Neural cell (in vitro differentiated cells): ENCODE results near the gene TGFBR3. TPM values are rescaled to one million over a fixed set of nuclear protein-coding genes. Genes with fewer than 3 reads are reported as not detected.

Experiments used
- H2AFZ ChIP-seq: fragments of 200-600, 300-800 bp; sonication (generic), shearing (Covaris generic); 2 replicates; pipeline ENCODE4 v1.6.0; 2014; ENCODE audit warnings: low read depth, mild to moderate bottlenecking, antibody characterized with exemption, low read length, moderate library complexity
- H3F3A ChIP-seq: fragments of 200-600 bp; shearing (Covaris generic); 2 replicates; pipeline ENCODE4 v1.6.1; 2016; ENCODE audit warnings: mild to moderate bottlenecking, moderate library complexity, mixed read lengths, antibody characterized with exemption, low read length; ENCODE audit not compliant: insufficient read depth, poor library complexity, severe bottlenecking
- H3K27ac ChIP-seq: fragments of 200-600, 300-800 bp; sonication (generic), shearing (Covaris generic); 2 replicates; pipeline ENCODE4 v1.5.1; 2014; ENCODE audit warnings: mild to moderate bottlenecking, low read length, moderate library complexity
- H3K27me3 ChIP-seq: fragments of 300-800, 200-600 bp; sonication (generic), shearing (Covaris generic); 2 replicates; pipeline ENCODE4 v1.6.0; 2014; ENCODE audit warnings: mild to moderate bottlenecking, low read depth, low read length, moderate library complexity; ENCODE audit not compliant: insufficient read depth
- H3K36me3 ChIP-seq: fragments of 300-800, 200-600 bp; sonication (generic), shearing (Covaris generic); 2 replicates; pipeline ENCODE4 v1.5.1; 2014; ENCODE audit warnings: mild to moderate bottlenecking, antibody characterized with exemption, low read length, moderate library complexity; ENCODE audit not compliant: insufficient read depth
- H3K4me2 ChIP-seq: fragments of 300-800, 200-600 bp; sonication (generic), shearing (Covaris generic); 2 replicates; pipeline ENCODE4 v1.6.0; 2014; ENCODE audit warnings: mild to moderate bottlenecking, low read length
- H3K4me3 ChIP-seq: fragments of 300-800, 200-600 bp; sonication (generic), shearing (Covaris generic); 2 replicates; pipeline ENCODE4 v1.5.1; 2014; ENCODE audit warnings: mild to moderate bottlenecking, low read length, moderate library complexity
- H3K79me2 ChIP-seq: fragments of 200-600 bp; shearing (Covaris generic); replicated peaks from 2 replicates; pipeline ENCODE4 v1.6.0; 2014; ENCODE audit warnings: mild to moderate bottlenecking, low read length, moderate library complexity; ENCODE audit not compliant: insufficient read depth
- H3K9ac ChIP-seq: fragments of 300-800, 200-600 bp; sonication (generic), shearing (Covaris generic); 2 replicates; pipeline ENCODE4 v1.6.1; 2016; ENCODE audit warnings: mild to moderate bottlenecking, low read length, mixed read lengths
- H3K9me2 ChIP-seq: fragments of 200-600 bp; shearing (Covaris generic); 2 replicates; pipeline ENCODE4 v1.6.1; 2016; ENCODE audit warnings: mild to moderate bottlenecking, low read length, mixed read lengths; ENCODE audit not compliant: insufficient read depth
- H3K9me3 ChIP-seq: fragments of 200-600, 300-800 bp; sonication (generic), shearing (Covaris generic); 2 replicates; pipeline ENCODE4 v1.6.1; 2016; ENCODE audit warnings: mild to moderate bottlenecking, mixed run types, low read length, moderate library complexity, mixed read lengths
- H4K20me1 ChIP-seq: fragments of 200-600 bp; shearing (Covaris generic); 2 replicates; pipeline ENCODE4 v1.6.1; 2016; ENCODE audit warnings: mild to moderate bottlenecking, mixed run types; ENCODE audit not compliant: insufficient read depth
- EP300 ChIP-seq: fragments of 450-650 bp; conservative IDR thresholded peaks from 2 replicates; pipeline ENCODE4 v1.6.1; 2014; ENCODE audit warnings: antibody characterized with exemption, mild to moderate bottlenecking, moderate library complexity; ENCODE audit not compliant: poor library complexity, severe bottlenecking
- MXI1 ChIP-seq: fragments of 450-650 bp; conservative IDR thresholded peaks from 2 replicates; pipeline ENCODE4 v1.6.1; 2014; ENCODE audit warnings: antibody characterized with exemption, mild to moderate bottlenecking; ENCODE audit not compliant: poor library complexity, severe bottlenecking
- POLR2AphosphoS5 ChIP-seq: IDR thresholded peaks from 2 replicates; pipeline ENCODE4 v1.6.1; 2012
- RAD21 ChIP-seq: fragments of 450-650 bp; conservative IDR thresholded peaks from 2 replicates; pipeline ENCODE4 v1.6.1; 2014; ENCODE audit warnings: antibody characterized with exemption, mild to moderate bottlenecking, moderate library complexity
- SMC3 ChIP-seq: fragments of 450-650 bp; conservative IDR thresholded peaks from 2 replicates; pipeline ENCODE4 v1.6.1; 2014; ENCODE audit warnings: antibody characterized with exemption, mild to moderate bottlenecking, moderate library complexity; ENCODE audit not compliant: poor library complexity
- TAF1 ChIP-seq: IDR thresholded peaks from 2 replicates; pipeline ENCODE4 v1.6.1; 2012; ENCODE audit warnings: low read depth
- polyA plus RNA-seq: library from polyadenylated mRNA; depleted of rRNA; stranded (reverse); fragments of >200 nt; gene quantifications from 2 replicates; pipeline ENCODE4 v1.2.3, GENCODE V29; 2014
- TF ChIP-seq, protein P1 (sequence below): fragments of 450-650 bp; IDR thresholded peaks from 2 replicates; pipeline ENCODE4 v1.5.1; 2014; ENCODE audit warnings: antibody characterized with exemption, mild to moderate bottlenecking, moderate library complexity; ENCODE audit not compliant: poor library complexity, severe bottlenecking
- TF ChIP-seq, protein P2 (sequence below): IDR thresholded peaks from 2 replicates; pipeline ENCODE4 v1.6.1; 2012; ENCODE audit warnings: borderline replicate concordance

Gene TGFBR3
- polyA plus RNA-seq, 1 donor from 2014 or later = 0.25 TPM

DNA sequence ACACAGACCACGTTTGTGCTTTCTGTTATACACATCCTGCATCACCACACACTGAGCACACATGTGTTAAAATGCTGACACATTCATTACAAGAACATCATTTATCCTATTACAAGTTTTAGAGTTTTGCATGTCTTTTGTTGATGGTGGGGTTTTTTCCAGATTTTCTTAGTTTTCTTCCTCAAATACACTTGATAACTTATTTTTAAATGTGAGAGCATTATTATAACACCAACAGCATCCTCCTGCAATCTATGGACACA is 67.3 kb downstream of the TGFBR3 start:
- no peaks in the 10 kb centered on the region for H3K9me3 ChIP-seq
- no peak overlapping the region for H2AFZ ChIP-seq
- no peaks in the 10 kb centered on the region for H3F3A ChIP-seq
- H3K4me3 ChIP-seq = no peak overlapping the region
- no peak overlapping the region for H3K27ac ChIP-seq
- H3K9ac ChIP-seq = no peak overlapping the region
- H3K36me3 ChIP-seq = no peaks in the 10 kb centered on the region
- no peaks in the 10 kb centered on the region for H3K79me2 ChIP-seq
- no peaks in the 10 kb centered on the region for H3K27me3 ChIP-seq
- H3K4me2 ChIP-seq = no peak overlapping the region
- no peaks in the 10 kb centered on the region for H4K20me1 ChIP-seq
- H3K9me2 ChIP-seq = no peaks in the 10 kb centered on the region
- TF ChIP-seq TAF1 = no peak
- no peak for TF ChIP-seq EP300
- no peak for TF ChIP-seq POLR2AphosphoS5
- TF ChIP-seq SMC3 = no peak

GRCh38 chr1:91817211-91817905 is 68.6 kb downstream of the TGFBR3 start:
- Histone ChIP-seq H3K79me2 (no peaks in the 10 kb centered on the region), H3K27ac (no peak overlapping the region)

DNA sequence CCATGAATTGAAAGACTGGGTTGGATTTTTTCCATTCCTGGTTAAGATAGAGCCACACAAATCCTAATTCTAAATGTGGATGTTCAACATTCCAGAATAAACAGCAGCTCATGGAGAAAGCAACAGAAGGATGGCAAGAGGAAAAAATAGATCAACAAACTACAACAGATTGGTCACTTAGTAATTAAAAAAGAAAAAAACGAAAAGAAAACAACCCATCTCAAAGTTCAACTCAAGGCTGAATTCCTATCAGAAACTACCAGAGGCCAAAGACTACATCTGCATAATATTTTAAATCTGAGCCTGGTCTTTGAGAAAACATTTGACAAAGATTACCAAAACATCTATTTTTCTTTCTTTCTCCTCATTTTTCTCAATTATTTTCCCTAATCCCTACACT is 69.9 kb downstream of the TGFBR3 start:
- no peaks in the 10 kb centered on the region for H3K36me3 ChIP-seq
- H3K27me3 ChIP-seq = no peaks in the 10 kb centered on the region
- no peaks in the 10 kb centered on the region for H3K9me3 ChIP-seq
- H3K4me2 ChIP-seq = no peak overlapping the region
- no peak overlapping the region for H3K9ac ChIP-seq
- TF ChIP-seq, protein P1, sequence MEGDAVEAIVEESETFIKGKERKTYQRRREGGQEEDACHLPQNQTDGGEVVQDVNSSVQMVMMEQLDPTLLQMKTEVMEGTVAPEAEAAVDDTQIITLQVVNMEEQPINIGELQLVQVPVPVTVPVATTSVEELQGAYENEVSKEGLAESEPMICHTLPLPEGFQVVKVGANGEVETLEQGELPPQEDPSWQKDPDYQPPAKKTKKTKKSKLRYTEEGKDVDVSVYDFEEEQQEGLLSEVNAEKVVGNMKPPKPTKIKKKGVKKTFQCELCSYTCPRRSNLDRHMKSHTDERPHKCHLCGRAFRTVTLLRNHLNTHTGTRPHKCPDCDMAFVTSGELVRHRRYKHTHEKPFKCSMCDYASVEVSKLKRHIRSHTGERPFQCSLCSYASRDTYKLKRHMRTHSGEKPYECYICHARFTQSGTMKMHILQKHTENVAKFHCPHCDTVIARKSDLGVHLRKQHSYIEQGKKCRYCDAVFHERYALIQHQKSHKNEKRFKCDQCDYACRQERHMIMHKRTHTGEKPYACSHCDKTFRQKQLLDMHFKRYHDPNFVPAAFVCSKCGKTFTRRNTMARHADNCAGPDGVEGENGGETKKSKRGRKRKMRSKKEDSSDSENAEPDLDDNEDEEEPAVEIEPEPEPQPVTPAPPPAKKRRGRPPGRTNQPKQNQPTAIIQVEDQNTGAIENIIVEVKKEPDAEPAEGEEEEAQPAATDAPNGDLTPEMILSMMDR = no peak
- no peak for TF ChIP-seq RAD21
- no peak for TF ChIP-seq POLR2AphosphoS5
- TF ChIP-seq, protein P2, sequence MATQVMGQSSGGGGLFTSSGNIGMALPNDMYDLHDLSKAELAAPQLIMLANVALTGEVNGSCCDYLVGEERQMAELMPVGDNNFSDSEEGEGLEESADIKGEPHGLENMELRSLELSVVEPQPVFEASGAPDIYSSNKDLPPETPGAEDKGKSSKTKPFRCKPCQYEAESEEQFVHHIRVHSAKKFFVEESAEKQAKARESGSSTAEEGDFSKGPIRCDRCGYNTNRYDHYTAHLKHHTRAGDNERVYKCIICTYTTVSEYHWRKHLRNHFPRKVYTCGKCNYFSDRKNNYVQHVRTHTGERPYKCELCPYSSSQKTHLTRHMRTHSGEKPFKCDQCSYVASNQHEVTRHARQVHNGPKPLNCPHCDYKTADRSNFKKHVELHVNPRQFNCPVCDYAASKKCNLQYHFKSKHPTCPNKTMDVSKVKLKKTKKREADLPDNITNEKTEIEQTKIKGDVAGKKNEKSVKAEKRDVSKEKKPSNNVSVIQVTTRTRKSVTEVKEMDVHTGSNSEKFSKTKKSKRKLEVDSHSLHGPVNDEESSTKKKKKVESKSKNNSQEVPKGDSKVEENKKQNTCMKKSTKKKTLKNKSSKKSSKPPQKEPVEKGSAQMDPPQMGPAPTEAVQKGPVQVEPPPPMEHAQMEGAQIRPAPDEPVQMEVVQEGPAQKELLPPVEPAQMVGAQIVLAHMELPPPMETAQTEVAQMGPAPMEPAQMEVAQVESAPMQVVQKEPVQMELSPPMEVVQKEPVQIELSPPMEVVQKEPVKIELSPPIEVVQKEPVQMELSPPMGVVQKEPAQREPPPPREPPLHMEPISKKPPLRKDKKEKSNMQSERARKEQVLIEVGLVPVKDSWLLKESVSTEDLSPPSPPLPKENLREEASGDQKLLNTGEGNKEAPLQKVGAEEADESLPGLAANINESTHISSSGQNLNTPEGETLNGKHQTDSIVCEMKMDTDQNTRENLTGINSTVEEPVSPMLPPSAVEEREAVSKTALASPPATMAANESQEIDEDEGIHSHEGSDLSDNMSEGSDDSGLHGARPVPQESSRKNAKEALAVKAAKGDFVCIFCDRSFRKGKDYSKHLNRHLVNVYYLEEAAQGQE = no peak
- TF ChIP-seq SMC3 = no peak
- no peak for TF ChIP-seq EP300
- H3K4me3 ChIP-seq = no peak overlapping the region
- no peaks in the 10 kb centered on the region for H4K20me1 ChIP-seq
- H3K9me2 ChIP-seq = no peaks in the 10 kb centered on the region
- H3K27ac ChIP-seq = no peak overlapping the region
- no peak overlapping the region for H2AFZ ChIP-seq
- no peaks in the 10 kb centered on the region for H3F3A ChIP-seq
- H3K79me2 ChIP-seq = no peaks in the 10 kb centered on the region

More at GRCh38 chr1:91817211-91817905, 68.6 kb downstream of the TGFBR3 start:
- Histone ChIP-seq H3K9me2 (no peaks in the 10 kb centered on the region), H3K9ac (no peak overlapping the region), H3K36me3 (no peaks in the 10 kb centered on the region), H3K9me3 (no peaks in the 10 kb centered on the region), H2AFZ (no peak overlapping the region), H3K4me2 (no peak overlapping the region), H3K4me3 (no peak overlapping the region), H3F3A (no peaks in the 10 kb centered on the region), H4K20me1 (no peaks in the 10 kb centered on the region), H3K27me3 (no peaks in the 10 kb centered on the region)
- TF ChIP-seq MXI1 (no peak), EP300 (no peak), SMC3 (no peak)
- TF ChIP-seq, protein P2 = no peak
